Measurements from ENCODE around the gene SLC8A3.

The SLC8A3 gene

DNA sequence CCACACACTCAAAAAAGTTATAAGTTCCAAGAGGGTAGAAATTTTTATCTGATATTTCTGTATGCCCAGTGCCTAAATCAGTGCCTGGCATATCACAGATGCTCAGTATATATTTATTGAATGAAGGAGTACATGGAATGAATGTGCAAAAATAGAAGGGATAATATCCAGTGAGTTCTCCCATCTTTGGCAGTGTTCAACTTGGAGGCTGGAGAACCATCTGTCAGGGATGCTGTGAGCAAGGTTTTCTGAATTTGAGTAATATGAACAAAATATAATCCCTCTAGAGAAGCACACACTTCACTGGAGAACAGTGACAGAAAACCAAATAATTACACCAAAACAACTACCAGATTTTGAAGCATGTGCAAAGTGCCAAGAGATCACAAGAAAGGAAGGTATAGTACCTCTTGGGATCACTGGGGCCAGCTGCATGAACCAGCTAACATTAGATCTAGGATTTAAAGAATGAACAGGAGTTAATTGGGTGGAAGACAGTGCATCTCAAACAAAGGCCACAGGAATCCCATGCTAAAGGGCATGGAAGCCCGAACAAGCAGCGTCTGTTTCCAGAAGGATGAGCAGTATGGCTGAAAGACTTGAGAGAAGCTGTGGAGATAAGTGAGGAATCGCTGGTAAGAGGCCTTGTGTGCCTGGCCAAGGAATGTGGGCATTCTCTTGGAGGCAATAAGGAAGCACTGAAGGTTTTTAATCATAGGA lies 11.5 kb downstream of the SLC8A3 start:
- DNase-seq (ENCODE audit: extremely low read depth in 1 of 2, low read depth in 1 of 2) = no peak

DNA sequence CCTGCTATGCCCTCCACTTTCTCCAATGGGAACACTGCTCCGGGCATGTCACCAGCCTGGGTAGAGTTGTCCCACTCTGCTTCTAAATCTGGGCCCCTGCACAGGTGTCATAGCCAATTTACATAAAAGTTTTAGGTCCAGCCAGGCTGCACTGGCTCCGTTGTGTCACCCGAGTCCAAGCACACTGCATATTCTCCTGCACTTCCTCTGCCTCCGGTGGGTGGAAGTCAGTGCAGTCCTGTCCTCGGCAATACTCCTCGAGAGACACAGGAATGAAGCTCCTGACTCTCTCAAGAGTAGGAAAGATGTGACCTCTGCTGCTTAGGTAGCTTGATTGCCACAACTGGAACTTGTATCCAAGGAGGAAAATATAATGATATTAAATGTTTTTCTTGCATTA lies 15.2 kb downstream of the SLC8A3 start:
- no peak for DNase-seq (ENCODE audit: extremely low read depth in 1 of 2, low read depth in 1 of 2)

DNA sequence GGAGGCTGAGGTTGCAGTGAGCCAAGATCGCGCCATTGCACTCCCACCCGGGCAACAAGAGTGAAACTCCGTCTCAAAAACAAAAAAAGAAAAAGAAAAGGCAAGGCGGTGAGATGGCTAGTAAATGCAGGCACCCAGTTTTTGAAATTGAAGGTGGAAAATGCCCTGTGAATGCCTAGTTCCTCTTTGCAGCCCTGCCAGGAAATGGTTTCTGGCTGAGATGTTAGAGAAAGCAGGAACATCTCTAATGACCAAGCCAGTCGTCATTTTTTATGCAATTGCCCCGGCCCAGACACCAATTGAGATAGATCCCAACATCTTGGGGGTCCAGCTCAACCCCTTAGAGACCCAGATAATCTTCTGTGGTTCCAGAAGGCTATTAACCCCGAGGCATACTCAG lies 17.0 kb downstream of the SLC8A3 start:
- DNase-seq (ENCODE audit: extremely low read depth in 1 of 2, low read depth in 1 of 2) = no peak

DNA sequence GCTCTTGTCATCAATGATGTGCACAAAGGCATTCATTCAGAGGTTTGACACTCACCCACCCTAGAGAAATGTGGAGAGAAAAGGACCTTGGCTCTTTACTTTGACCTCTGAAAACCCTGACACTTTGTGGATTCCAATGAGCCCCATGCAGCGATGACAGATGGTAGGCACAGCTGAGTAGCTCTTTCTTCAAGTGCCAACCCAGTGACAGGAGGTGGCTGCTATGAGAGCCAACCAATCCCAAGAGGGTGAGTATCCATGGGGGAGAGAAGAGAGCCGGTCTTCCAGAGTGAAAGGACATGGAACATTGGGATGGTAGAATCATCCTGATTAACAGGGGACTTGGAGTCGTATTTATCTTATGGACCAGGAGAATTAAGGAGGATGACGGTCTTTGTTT lies 17.8 kb downstream of the SLC8A3 start:
- DNase-seq (ENCODE audit: extremely low read depth in 1 of 2, low read depth in 1 of 2) = no peak

DNA sequence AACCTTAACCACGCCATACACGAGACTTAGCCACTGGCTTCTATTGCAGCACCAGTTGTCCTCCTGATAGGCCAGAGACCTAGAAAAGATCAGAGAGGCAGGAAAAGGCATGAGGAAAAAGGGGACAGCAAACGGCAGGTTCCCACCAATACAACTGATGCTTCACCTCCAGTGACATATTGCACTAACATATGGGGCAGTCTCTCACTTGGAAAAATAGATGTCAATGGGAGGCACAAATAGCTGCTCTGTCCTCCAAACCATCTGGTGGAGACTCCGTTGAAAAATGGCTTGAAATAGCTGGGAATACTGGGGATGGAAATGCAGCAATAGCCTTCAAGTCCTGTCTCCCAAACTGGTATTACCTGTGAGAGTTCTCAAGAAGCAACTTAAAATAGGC lies 20.3 kb downstream of the SLC8A3 start:
- DNase-seq (ENCODE audit: extremely low read depth in 1 of 2, low read depth in 1 of 2) = no peak

DNA sequence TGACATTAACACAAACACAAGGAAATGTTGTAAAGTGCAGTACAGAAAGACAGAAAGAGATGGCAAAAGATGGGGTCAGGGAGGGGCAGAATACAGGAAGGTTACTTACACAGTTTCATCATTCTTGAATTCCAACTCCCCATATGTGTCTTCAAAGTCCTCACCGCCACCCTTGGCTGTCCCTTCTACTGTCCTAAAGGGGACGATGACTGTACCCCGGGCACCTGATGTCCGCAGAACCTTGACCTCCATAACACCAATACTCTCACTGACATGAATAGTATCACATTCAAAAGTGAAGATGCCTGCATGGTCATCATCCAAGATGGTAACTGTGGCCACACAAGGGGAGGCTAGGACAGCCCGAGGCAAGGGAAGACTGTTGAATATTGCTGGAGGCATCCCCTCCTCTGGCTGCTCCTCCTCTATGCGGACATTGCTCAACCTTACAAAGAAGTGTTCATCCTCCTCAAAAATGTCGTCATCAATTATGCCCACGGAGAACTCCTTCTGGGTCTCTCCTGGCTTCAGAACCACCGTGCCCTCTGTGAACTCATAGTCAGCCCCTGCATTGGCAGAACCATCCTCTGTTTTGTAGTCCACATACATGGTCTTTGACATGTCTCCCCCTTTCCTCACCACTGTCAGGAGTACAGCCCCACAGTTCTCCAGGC lies 22.1 kb downstream of the SLC8A3 start:
- DNase-seq (ENCODE audit: extremely low read depth in 1 of 2, low read depth in 1 of 2) = no peak

DNA sequence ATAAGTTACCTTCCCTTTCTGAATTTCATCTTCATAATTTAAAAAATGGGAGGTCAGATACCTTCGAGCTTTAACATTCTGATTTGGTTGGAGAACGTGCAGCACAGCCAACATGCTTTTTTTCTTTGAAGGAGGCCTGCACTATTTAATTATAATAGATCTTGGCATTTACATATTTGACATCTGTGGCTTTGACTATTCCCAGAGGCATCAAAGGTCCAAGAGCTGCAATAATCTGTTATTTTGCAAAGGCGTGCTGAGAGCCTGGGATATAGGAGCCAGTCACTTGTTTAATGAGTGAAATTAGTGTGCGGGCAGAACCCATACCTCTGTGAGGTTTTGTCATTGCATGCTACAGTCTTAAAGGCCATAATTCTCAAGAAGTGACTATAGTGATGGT lies 26.4 kb downstream of the SLC8A3 start:
- DNase-seq (ENCODE audit: extremely low read depth in 1 of 2, low read depth in 1 of 2) = no peak

DNA sequence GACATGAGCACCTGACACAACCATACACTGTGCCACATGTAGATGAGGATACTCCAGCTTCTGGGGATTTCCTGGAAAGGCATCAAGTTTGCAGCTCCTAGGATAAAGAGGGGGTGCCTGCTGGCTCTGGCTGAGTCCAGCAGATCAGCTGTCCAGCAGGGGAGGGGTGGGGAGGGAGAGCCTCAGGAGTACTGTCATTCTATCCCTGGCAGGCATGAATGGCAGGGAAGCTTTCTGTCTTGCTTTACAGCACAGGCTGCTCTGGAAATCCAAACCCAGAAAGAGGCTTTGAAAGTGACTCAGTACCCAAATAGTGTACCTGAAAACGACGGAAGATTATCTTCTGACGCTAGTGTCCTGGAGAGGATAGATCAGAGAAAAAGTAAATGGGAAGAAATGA lies 32.2 kb downstream of the SLC8A3 start:
- no peak for DNase-seq (ENCODE audit: extremely low read depth in 1 of 2, low read depth in 1 of 2)

DNA sequence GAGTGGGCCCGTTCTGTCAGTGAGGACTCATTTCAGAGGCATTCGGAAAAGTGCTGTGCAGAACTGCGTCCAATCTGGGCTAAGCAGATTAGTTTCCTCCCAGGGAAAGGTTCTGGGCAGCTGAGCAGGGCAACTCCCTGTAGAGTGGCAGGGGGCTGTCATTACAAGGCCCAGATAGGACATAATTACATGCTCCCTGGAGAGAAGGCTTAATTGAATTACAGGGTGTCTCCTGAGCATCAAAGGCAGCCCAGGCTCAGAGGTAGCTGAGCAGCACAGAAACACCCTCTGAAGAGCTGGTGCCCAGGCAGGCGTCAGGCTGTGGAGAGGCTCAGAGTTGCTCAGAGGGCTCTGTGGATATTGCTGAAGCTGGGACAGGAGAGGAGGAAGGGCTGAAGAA lies 36.0 kb downstream of the SLC8A3 start:
- no peak for DNase-seq (ENCODE audit: extremely low read depth in 1 of 2, low read depth in 1 of 2)

DNA sequence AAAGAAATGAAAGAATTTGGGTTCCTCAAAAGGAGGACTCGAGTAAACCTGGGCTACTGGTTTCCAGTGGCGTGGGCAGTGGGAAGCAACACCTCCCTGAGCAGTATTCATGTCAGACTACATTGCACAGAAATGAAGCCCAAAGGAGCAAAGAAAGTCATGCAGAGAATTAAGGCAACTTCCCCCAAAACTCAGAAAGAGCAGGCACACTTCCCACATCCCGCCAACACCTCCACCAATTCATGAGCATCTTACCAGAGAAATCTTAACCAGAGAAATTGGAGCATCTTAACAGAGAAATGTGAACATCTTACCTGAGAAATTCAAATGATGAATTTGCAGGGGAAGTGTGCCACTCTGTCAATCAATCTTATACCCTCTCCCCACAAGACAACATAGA lies 36.7 kb downstream of the SLC8A3 start:
- DNase-seq (ENCODE audit: extremely low read depth in 1 of 2, low read depth in 1 of 2) = no peak

DNA sequence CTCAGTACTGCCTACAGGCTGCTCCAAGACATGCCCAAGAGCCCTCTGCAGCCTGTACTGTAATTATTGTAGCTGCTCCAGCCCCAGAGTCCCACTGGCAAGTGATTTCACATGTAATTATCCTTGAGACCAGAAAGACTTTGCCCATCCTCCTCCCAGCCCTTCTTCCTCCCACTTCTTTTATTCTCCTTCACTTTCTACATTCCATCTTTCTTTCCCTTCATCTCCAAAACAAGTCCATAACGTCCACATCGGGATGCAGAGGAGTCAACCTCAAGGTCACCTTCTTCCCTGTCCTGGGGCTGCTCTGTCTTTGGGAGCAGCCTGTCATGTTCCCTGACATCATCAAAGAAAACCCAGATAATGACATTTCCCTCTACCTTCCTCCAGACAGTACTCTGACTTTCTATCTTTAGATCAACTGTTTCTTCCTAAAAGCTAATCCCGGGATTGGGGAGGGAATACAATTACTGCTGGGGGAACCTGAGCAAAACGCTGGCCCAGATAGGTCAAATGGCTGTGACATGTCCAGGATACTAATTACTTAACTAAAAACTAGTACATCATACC lies 39.1 kb downstream of the SLC8A3 start:
- no peak for DNase-seq (ENCODE audit: extremely low read depth in 1 of 2, low read depth in 1 of 2)

DNA sequence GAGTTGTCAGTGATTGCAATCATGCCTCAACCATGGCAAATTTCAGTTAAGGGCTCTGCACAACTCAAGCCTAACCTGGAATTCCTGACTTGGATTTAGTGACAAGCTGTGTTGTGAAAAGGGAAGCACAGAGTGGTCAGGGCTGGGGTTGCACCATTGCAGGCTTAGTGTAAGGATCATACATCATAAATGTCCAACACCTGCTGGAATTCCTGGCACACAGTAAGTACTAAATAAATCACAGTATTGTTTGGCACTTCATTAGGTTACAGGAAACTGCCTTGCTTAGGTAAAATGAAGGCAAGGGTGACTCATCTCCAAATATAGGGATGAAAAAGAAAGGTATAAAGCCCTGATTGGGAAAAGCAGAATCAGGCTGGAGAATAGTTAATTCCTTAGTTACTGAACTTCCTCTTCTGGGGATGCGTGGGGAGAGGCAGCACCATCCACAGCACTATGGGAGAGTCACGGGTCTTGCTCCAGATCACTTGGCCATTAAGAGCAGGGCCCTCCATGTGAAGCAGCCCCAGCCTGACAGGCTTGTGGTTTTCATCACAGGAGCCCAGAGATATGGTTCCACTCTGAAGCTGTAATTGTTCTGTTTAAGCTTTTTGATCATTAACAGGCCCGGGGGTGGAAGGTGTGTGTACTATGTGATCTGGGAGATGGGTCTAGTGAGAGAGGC lies 39.7 kb downstream of the SLC8A3 start:
- DNase-seq (ENCODE audit: extremely low read depth in 1 of 2, low read depth in 1 of 2) = no peak

DNA sequence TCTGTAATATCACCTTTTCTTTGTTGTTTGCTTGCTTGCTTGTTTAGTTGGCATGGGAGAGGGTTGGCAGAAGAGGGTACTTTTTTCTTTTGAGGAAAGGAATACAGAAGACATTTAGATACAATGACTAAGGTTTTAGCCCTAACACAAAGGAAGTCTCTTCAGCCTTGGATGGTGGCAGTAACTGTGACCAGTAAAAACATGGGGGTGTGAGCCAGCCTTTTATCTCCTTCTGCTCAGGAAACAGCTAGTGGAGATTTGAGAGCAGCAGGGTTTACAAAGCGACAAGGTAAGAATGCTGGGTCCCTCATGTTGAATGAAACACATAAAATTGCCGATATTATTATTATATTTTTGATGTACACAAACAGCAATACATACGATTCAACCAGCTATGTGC lies 40.4 kb downstream of the SLC8A3 start:
- DNase-seq (ENCODE audit: extremely low read depth in 1 of 2, low read depth in 1 of 2) = no peak

DNA sequence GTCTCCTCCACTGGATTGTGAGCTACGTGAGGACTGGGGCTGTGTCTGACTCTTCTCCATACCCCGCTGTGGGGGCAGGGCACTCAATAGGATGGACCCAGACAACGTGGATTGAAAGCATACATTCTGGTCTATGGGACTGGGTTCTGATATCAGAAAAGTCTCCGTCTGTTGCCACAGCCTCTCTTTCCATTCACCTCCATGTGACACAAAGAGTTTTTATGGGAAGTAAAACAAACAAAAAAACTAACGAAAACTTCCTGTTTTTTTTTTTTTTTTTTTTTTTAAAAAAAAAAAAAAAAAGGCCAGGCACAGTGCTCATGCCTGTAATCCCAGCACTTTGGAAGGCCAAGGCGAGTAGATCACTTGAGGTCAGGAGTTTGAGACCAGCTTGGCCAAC lies 44.7 kb downstream of the SLC8A3 start:
- DNase-seq (ENCODE audit: extremely low read depth in 1 of 2, low read depth in 1 of 2) = no peak

DNA sequence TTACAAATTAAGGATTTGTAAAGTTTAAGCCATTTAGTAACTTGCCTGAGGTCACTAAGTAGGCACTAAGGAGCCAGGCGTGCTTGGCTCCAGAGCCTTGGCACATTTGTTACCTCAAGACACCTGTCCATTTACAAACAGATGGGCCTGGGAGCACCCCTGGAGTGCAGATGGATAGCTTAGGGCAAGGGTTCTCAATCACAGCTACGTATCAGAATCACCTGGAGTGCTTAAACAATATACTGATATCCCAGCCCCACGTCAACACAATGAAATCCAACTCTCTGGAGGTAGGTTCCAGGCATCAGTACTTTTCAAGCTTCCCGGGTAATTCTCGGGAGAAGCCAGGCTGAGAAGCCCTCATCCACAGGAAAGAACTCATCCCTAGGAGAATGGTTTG lies 45.4 kb downstream of the SLC8A3 start:
- no peak for DNase-seq (ENCODE audit: extremely low read depth in 1 of 2, low read depth in 1 of 2)

DNA sequence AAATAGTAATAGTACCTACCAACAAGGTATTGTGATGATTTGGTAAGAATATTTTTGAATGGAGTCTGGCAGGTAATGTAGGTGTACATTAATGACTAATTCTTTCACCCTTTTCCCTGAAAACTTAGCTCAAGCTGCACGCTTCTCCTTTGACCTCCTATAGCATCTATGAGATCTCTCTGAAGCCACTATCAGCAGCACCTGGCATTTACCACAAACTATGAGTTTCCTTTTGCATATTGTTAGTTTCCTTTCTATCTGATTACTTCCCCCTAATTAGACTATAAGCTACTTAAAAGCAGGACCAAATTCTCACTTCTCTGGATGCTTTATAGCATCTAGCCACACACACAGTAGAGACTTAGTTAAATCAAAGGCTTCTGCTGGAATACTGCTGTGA lies 48.1 kb downstream of the SLC8A3 start:
- DNase-seq (ENCODE audit: extremely low read depth in 1 of 2, low read depth in 1 of 2) = no peak

DNA sequence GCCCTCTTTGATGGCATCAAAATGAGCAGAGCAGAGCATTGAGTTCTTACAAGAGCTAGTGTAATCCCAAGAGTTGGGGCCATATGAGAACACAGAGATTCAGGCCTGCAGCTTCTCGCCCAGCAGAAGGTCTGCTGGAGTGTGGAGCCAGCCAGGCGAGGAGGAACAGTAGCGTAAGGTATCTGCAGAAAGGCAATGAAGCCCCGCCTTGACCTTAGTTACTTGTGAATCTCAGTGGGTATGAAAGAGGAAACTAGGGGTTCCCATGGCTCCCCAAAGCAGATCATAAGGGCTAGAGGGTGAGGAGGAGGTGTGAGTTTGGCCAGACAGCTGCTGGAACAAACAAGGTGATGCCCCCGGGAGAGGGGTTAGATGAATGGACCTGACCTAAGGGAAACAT lies 49.4 kb downstream of the SLC8A3 start:
- no peak for DNase-seq (ENCODE audit: extremely low read depth in 1 of 2, low read depth in 1 of 2)

DNA sequence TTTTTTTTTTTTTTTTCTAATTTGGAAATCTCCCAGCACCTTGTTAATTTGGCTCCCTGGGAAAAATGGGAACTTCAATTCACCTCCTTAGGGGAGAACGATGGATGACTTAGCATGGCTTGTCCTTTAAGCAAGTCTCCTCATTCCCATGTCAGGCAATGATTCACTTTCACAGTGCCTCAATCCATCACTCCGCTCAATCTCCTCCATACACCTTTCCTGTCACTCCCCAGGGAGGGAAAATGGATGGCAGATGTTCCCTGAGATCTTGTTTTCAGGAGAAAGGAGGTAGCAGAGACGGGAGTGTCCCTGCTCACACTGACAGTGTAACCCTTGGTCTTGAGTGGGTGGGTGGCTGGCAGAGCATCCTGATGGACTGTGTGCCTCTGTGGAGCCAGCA lies 51.0 kb downstream of the SLC8A3 start:
- no peak for DNase-seq (ENCODE audit: extremely low read depth in 1 of 2, low read depth in 1 of 2)

DNA sequence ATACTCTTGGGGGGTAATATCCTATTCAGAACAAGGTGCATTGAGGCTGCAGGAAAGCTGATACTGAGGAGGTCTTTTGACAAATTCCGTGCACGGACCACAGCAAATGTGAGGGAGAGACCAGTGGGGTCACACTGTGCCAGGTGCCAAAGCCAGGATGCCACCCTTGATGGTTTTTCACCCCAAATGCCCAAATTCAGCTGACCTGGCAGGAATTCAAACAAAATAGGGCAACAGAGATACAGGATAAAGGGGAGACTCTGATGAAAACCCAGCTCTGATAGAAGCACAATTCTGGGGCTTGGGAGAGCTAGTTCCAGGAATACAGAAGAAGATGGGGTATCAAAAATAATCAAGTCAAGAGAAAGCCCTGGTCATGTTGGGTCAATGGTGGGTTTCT lies 55.3 kb downstream of the SLC8A3 start:
- no peak for DNase-seq (ENCODE audit: extremely low read depth in 1 of 2, low read depth in 1 of 2)

DNA sequence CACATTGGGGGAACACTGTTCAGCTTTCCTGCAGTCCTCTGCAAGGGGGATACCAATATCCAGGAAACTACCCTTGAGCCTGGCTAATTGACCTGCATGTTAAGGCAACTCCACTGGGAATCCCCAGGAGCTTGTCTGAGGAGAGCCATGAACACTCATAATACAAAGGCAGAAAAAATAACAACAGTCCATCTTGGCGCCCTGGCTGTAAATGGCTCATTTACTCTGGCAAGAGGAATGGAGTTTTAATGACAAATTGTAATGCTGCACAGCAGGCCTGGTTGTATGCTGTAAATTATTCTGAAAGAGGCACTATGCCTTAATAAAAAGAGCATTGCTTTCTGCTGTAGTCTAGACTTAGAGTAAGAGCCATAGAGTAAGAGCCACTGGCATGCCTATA lies 58.3 kb downstream of the SLC8A3 start:
- DNase-seq (ENCODE audit: extremely low read depth in 1 of 2, low read depth in 1 of 2) = no peak

DNA sequence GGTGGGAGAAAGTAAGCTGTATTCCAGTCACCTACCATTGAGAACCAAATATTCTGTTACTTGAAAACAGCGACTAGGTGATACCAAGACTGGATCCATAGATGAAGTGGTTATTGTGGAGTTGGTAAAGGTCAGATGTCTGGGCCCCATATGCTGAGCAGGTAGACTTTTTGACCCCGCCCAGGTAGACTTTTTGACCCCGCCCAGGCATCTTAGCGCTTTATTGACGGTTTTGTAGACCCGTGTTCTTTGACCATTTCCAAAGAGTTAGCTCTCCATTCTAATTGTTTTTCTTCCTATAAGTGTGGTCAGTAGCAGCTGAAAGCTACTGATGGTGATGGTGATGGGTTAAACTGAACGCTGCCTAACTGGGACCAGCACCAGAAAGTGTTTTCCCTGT lies 61.6 kb downstream of the SLC8A3 start:
- no peak for DNase-seq (ENCODE audit: extremely low read depth in 1 of 2, low read depth in 1 of 2)

DNA sequence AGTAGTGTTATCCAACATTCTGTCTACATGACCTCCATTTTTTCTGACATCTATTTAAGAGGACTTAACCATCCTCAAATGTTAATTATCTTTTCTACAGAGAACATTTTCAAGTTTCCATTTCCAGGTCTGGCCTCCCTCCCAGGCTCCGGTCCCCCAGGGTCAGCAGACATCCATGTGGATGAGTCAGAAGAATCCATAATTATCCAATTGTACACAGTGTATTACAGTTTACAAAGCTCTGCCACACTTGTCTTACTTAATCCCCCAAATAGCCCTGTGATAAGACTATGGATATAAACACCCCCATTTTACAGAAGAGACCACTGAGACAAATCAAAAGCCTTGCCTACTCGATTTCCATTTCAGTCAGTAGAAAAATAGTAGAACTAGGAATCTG lies 65.0 kb downstream of the SLC8A3 start:
- no peak for DNase-seq (ENCODE audit: extremely low read depth in 1 of 2, low read depth in 1 of 2)
